Kidney (tissue), 14 donors: ENCODE measurements around the gene PRDM1. TPM values are rescaled to one million over a fixed set of nuclear protein-coding genes. Genes with fewer than 3 reads are reported as not detected.

Source experiments
- DNase-seq, 5 donors: peaks; one replicate each; pipeline ENCODE4 v3.0.0-alpha.2; 2013 to 2020
- FAIRE-seq: peaks from 2 replicates; lab custom pipeline; 2012; peaks lifted over from hg19 to GRCh38; lab: Jason Lieb, UNC
- H3K27ac ChIP-seq, 2 donors: one replicate each; pipeline ENCODE4 v1.7.0; 2013; ENCODE audit warnings: low read depth in 2 of 2, low read length in 2 of 2, inconsistent platforms in 1 of 2
- H3K27me3 ChIP-seq: one replicate; pipeline ENCODE4 v1.7.1; 2013; ENCODE audit warnings: low read length, inconsistent platforms; ENCODE audit not compliant: control insufficient read depth, insufficient read depth
- H3K36me3 ChIP-seq, 3 donors: one replicate each; pipeline versions ENCODE4 v1.7.0 to v1.7.1; 2013; ENCODE audit warnings: low read length in 3 of 3, control low read depth in 1 of 3, inconsistent platforms in 1 of 3; ENCODE audit not compliant: insufficient read depth in 3 of 3, control insufficient read depth in 2 of 3
- H3K4me1 ChIP-seq, 3 donors: one replicate each; pipeline versions ENCODE4 v1.7.0 to v1.7.1; 2013; ENCODE audit warnings: low read length in 3 of 3, inconsistent platforms in 1 of 3, low read depth in 1 of 3; ENCODE audit not compliant: control insufficient read depth in 2 of 3, insufficient read depth in 2 of 3
- H3K4me3 ChIP-seq, 3 donors: one replicate each; pipeline versions ENCODE4 v1.7.0 to v1.8.1; 2013; ENCODE audit warnings: low read length in 3 of 3, control low read depth in 1 of 3, inconsistent platforms in 1 of 3
- H3K9ac ChIP-seq, 3 donors: one replicate each; pipeline versions ENCODE4 v1.7.0 to v1.7.1; 2013; ENCODE audit warnings: low read length in 3 of 3, control low read depth in 1 of 3, inconsistent platforms in 1 of 3
- H3K9me3 ChIP-seq, 3 donors: one replicate each; pipeline versions ENCODE4 v1.7.0 to v1.7.1; 2013; ENCODE audit warnings: low read length in 3 of 3, control low read depth in 1 of 3, inconsistent platforms in 1 of 3; ENCODE audit not compliant: control insufficient read depth in 2 of 3, insufficient read depth in 1 of 3
- intact Hi-C: fragments of 100-400 bp; cut with DNase I; formaldehyde crosslinking; loops from one replicate; pipeline ENCODE4 v1.11.1; 2022
- polyA plus RNA-seq: library from polyadenylated mRNA; stranded (reverse); fragments of 350-450 nt; fragmentation: Illumina TruSeq; extraction: RNeasy Lipid Tissue Mini Kit (QIAGEN cat#74804); gene quantifications from one replicate; pipeline ENCODE4 v1.2.3, GENCODE V29; 2014; ENCODE audit warnings: low read depth, low replicate concordance; ENCODE audit not compliant: insufficient read depth
- total RNA-seq: library from RNA; stranded (reverse); fragmentation: NEBNext Ultra II Directional; extraction: Animal tissue kit (Norgen Biotek cat#: 25700); gene quantifications from one replicate; pipeline ENCODE4 v1.2.1, GENCODE V29; 2021
- TF ChIP-seq, protein P1 (sequence below): IDR thresholded peaks from 3 replicates; pipeline ENCODE4 v1.5.1; 2012; ENCODE audit warnings: mild to moderate bottlenecking, moderate library complexity, borderline replicate concordance; ENCODE audit not compliant: insufficient read depth; ENCODE audit errors: extremely low read depth
- donor health status: control.
- donor health status: control.
- donor health status: control.
- donor health status: control.
- donor health status: control.
- donor health status: DM: yes; HTN: yes; CAD: no.
- donor health status: Normal renal cell carcinoma (clear cell type).

Gene PRDM1
- total and polyA plus RNA-seq, 2 donors from 2014 or later: 0.86 to 23.0 TPM

DNA sequence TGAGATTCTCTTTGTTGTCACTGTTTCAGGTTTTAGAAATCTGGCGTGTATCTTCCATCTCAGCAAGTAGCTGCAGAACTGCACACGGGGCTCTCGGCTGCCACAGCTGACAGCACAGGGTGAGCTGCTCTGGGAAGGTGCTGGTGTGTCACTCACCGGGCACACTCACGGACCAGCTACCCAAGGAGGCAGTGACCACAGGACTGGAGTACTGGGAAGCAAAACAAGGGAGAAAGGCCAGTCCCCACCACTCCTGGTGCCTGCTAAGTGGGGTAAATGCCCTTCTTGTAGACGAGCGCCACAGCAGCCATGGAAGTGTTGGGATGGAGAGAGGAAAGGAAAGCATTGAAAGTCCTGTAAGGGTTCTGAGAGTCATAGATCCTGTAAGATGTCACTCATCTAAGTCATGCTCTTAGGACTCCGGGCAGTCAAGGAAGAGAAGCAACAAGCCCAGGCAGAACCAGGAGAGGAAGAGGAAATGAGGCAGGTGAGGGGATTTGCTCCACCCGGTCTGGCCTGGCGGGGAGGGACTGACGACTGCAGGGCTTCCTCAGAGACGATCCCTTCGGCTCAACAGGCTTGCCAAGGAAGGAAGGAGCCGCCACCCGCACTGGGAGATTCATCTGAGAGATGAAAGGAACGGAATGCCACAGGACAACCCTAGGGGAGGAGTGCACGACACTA lies 48.1 kb downstream of the PRDM1 start:
- TF ChIP-seq, protein P1, sequence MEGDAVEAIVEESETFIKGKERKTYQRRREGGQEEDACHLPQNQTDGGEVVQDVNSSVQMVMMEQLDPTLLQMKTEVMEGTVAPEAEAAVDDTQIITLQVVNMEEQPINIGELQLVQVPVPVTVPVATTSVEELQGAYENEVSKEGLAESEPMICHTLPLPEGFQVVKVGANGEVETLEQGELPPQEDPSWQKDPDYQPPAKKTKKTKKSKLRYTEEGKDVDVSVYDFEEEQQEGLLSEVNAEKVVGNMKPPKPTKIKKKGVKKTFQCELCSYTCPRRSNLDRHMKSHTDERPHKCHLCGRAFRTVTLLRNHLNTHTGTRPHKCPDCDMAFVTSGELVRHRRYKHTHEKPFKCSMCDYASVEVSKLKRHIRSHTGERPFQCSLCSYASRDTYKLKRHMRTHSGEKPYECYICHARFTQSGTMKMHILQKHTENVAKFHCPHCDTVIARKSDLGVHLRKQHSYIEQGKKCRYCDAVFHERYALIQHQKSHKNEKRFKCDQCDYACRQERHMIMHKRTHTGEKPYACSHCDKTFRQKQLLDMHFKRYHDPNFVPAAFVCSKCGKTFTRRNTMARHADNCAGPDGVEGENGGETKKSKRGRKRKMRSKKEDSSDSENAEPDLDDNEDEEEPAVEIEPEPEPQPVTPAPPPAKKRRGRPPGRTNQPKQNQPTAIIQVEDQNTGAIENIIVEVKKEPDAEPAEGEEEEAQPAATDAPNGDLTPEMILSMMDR: no peak
- DNase-seq (no peak), FAIRE-seq (no peak)
- Histone ChIP-seq H3K27me3 (no peaks in the 10 kb centered on the region), H3K4me1 (no peaks in the 10 kb centered on the region), H3K36me3 (no peaks in the 10 kb centered on the region), H3K9me3 (no peaks in the 10 kb centered on the region), H3K9ac (no peak overlapping the region), H3K27ac (no peak overlapping the region), H3K4me3 (no peak overlapping the region)
- intact Hi-C loops: no loop called here

DNA sequence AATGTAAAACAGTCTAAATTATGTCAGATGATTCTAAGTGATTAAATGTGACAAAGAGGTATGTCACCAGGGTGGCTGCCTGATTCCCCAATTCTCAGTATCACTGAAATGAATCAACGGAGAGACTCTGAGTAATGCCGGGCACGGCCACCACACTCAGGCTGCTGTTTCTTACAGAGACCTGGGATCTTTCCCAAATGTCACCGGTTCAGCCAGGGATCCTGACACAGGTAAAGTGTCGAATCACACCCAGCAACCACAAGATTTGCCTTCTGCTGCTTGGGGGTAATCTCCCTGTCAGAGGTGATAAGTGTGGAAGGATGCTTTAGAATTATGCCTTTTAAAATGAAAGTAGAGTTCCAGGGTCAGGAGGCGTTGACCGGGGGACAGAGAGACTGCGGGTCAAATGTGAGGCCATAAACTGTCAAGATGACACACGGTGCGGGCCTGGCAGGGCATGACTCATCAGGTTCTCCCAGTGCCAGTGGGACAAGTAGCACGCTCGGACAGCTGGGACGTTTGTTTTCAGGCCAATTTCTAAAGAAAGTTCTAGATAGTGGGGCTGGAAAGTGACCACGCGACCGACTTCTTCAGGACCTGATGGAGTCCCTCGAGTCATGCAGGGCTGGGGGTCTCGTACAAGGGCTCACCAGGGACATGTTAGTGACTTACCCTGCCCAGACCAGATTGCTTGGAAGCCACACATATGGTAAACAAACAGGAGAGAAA lies 48.9 kb downstream of the PRDM1 start:
- Histone ChIP-seq H3K27ac (no peak overlapping the region), H3K36me3 (no peaks in the 10 kb centered on the region), H3K4me3 (no peak overlapping the region), H3K9me3 (no peaks in the 10 kb centered on the region), H3K4me1 (no peaks in the 10 kb centered on the region), H3K27me3 (no peaks in the 10 kb centered on the region), H3K9ac (no peak overlapping the region)
- DNase-seq (no peak), FAIRE-seq (no peak)
- TF ChIP-seq, protein P1: no peak
- intact Hi-C loops: no loop called here

DNA sequence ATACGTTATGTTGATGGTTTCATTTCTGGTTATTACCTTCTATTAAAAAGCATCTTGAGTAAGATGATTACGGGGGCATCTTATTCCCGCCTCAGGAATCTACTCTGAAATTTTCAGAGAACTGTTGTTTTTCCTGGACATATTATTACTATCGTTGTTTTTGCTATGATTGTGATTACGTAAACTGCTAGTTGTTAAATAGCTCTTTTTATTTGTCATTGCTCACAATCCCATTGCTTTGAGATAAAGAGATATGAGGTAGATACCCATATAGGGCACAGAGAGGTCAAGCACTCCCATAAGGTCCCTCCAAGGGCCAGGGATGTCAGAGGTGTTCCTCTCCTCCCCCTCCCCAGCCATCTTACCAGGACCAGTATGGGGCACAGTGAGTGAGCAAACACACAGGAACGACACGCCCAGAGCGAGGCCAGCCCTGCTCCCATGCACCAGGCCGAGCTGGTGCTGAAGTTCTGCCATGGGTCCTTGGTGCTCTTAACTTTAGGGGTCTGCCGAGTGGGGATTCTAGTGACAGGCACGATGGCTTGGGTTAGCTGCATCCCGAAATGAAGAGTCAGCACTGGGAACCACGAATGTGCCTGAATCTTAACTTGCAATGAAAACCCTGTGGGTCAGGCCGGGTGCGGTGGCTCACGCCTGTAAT lies 49.9 kb downstream of the PRDM1 start:
- intact Hi-C loops: no loop called here
- no peak for FAIRE-seq

More for the DNA sequence above, 49.9 kb downstream of the PRDM1 start:
- no peaks in the 10 kb centered on the region for H3K4me1 ChIP-seq
- no peak overlapping the region for H3K9ac ChIP-seq
- TF ChIP-seq, protein P1: no peak
- H3K9me3 ChIP-seq: no peaks in the 10 kb centered on the region
- no peak overlapping the region for H3K27ac ChIP-seq
- no peak overlapping the region for H3K4me3 ChIP-seq
- H3K36me3 ChIP-seq: no peaks in the 10 kb centered on the region
- no peaks in the 10 kb centered on the region for H3K27me3 ChIP-seq
- DNase-seq: no peak
